A549 (cell line): ENCODE data around the gene RAPH1.

Source experiments
- CEBPB ChIP-seq, 2 experiments: fragments of >200 bp in 1 of 2; sonication (Bioruptor Twin) in 1 of 2; formaldehyde crosslinking in 1 of 2; IDR thresholded peaks; 2 replicates each; pipeline ENCODE4 v1.6.1; 2012 to 2016
- CTCF ChIP-seq: fragments of >200 bp; sonication (Bioruptor Twin); formaldehyde crosslinking; IDR thresholded peaks from 3 replicates; pipeline ENCODE4 v1.5.1; 2016
- HMGXB4 ChIP-seq: fragments of 250-450 bp; sonication (Bioruptor Pico); IDR thresholded peaks from 2 replicates; pipeline ENCODE4 v1.5.0; 2021; ENCODE audit warnings: mild to moderate bottlenecking, moderate library complexity, borderline replicate concordance
- MYC ChIP-seq: IDR thresholded peaks from 2 replicates; pipeline ENCODE4 v1.6.1; 2012; ENCODE audit warnings: mild to moderate bottlenecking, inconsistent platforms, low read length, improper control_type of control experiment, borderline replicate concordance
- POLR2A ChIP-seq: IDR thresholded peaks from 2 replicates; pipeline ENCODE4 v1.6.1; 2012; ENCODE audit warnings: mild to moderate bottlenecking, low read length
- POLR2AphosphoS2 ChIP-seq: conservative IDR thresholded peaks from 2 replicates; pipeline ENCODE4 v1.6.1; 2012; ENCODE audit warnings: low read length, improper control_type of control experiment, inconsistent platforms

- no peak for TF ChIP-seq CTCF
- no peak for TF ChIP-seq POLR2AphosphoS2
- no peak for TF ChIP-seq POLR2A
- TF ChIP-seq HMGXB4, result no peak
- peak in 1 of 2 experiments; percentile 17; a peak in 1 of 4 replicates for TF ChIP-seq CEBPB (IDR thresholded peaks at IDR 0.05)
- TF ChIP-seq MYC, result no peak
Observed at GRCh38 chr2:203352604-203353255, 182.4 kb downstream of the RAPH1 start.
